Right atrium auricular region (tissue), 2 donors: ENCODE measurements around the gene HOXA5. TPM values are rescaled to one million over a fixed set of nuclear protein-coding genes. Genes with fewer than 3 reads are reported as not detected.

Experiments
- DNase-seq: peaks from one replicate; pipeline ENCODE4 v3.0.0-alpha.2; 2019; ENCODE audit warnings: low spot score
- H3K27ac ChIP-seq, 2 donors: fragments of 200-600 bp; sonication (generic); 1 replicate in 1 of 2; 2 replicates in 1 of 2; pipeline ENCODE4 v1.5.1; 2016 to 2019
- H3K27me3 ChIP-seq, 2 donors: fragments of 200-600 bp; sonication (generic); one replicate each; pipeline versions ENCODE4 v1.5.1 to v1.6.0; 2017 to 2019
- H3K36me3 ChIP-seq: fragments of 200-600 bp; sonication (generic); one replicate; pipeline ENCODE4 v1.5.1; 2016
- H3K4me1 ChIP-seq, 2 donors: fragments of 200-600 bp; sonication (generic); one replicate each; pipeline versions ENCODE4 v1.5.1 to v1.6.0; 2017 to 2019
- H3K4me3 ChIP-seq, 2 donors: fragments of 200-600 bp; sonication (generic); 1 replicate in 1 of 2; 2 replicates in 1 of 2; pipeline ENCODE4 v1.5.1; 2017 to 2019; ENCODE audit warnings: mild to moderate bottlenecking in 1 of 2, moderate library complexity in 1 of 2
- H3K9me3 ChIP-seq, 2 donors: fragments of 200-600 bp; sonication (generic); one replicate each; pipeline ENCODE4 v1.5.1; 2019
- total RNA-seq, 2 donors: library from RNA; depleted of rRNA; stranded (reverse); fragments of >200 nt; gene quantifications; one replicate each; pipeline ENCODE4 v1.1.0, GENCODE V29; 2016
- TF ChIP-seq, protein P1 (sequence below), 2 donors: fragments of 200-600 bp; sonication (generic); IDR thresholded peaks; one replicate each; pipeline ENCODE4 v1.5.1; 2019; ENCODE audit warnings: antibody characterized with exemption in 2 of 2

Gene HOXA5
- total RNA-seq, 2 donors from 2014 or later, result 0.24 to 0.96 TPM

DNA sequence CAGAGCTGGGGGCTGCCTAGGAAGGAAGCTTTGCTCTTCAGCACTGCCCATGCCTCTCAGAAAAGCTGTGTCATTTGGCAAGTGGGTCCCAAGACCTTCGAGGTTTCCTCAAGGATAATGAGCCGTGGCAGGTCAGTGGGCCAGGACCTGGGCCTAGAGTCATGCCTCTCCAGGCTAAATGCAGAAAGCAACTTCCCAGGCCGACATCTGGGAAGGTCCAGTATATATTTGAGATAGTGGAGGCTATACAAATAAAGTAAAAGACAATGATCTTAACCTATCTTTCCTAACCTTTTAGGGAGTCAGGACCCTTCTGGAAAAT is 33.0 kb upstream of the HOXA5 start:
- Histone ChIP-seq H3K9me3 (no peaks in the 10 kb centered on the region), H3K36me3 (no peaks in the 10 kb centered on the region), H3K4me1 (peaks cover 0 to 36% of the 10 kb centered on the region in 2 donors), H3K27ac (no peak overlapping the region), H3K4me3 (no peak overlapping the region), H3K27me3 (peaks cover 56 to 78% of the 10 kb centered on the region in 2 donors)
- no peak for DNase-seq
- TF ChIP-seq, protein P1, sequence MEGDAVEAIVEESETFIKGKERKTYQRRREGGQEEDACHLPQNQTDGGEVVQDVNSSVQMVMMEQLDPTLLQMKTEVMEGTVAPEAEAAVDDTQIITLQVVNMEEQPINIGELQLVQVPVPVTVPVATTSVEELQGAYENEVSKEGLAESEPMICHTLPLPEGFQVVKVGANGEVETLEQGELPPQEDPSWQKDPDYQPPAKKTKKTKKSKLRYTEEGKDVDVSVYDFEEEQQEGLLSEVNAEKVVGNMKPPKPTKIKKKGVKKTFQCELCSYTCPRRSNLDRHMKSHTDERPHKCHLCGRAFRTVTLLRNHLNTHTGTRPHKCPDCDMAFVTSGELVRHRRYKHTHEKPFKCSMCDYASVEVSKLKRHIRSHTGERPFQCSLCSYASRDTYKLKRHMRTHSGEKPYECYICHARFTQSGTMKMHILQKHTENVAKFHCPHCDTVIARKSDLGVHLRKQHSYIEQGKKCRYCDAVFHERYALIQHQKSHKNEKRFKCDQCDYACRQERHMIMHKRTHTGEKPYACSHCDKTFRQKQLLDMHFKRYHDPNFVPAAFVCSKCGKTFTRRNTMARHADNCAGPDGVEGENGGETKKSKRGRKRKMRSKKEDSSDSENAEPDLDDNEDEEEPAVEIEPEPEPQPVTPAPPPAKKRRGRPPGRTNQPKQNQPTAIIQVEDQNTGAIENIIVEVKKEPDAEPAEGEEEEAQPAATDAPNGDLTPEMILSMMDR (IDR thresholded peaks at IDR 0.05), result no peak

DNA sequence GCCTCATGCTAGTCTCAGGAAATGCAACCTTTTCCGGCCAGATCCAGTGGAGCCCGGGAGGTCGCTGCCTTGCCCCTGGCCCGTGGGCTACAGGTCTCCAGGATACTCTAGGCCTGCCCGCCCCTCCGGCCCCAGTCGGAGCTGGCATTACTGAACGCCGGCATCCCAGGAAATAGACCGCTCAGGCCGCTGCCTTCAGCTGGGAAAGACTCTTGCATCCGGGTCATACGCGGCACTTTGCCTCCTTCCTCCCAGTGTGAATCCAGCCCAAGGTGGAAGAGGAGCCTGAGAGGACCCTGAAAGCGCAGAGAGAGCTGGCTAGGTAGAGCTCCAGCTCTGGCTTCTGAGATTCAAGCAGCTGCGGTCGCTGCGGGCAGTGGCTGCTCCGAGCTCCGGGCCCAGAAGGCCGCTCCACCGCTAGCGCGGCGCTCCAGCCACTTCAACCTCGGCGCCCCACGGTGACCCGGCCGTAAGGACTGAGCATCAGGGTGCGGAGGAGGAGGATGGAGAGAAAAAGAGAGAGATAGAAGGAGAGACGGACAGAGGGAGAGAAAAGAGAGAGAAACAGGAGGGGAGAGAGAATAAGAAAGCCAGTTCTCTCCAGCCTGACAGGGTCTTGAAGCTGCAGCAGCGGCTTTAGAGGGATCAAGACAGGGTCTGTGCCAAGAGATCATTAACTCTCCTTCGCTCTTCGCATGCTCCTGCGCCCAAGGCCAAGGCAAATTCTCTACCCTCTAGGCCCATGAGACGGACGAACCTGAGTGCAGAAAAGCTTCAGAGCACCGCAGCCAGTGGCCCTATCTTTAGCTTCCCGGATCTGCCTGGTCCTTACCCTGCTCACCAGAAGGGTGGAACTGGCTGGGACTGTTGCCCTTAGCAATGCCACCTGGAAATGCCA is 32.4 kb upstream of the HOXA5 start:
- Histone ChIP-seq H3K27me3 (peaks cover 60 to 79% of the 10 kb centered on the region in 2 donors), H3K36me3 (no peaks in the 10 kb centered on the region), H3K4me1 (peaks cover 0 to 36% of the 10 kb centered on the region in 2 donors), H3K4me3 (no peak overlapping the region), H3K27ac (no peak overlapping the region), H3K9me3 (no peaks in the 10 kb centered on the region)
- DNase-seq, result no peak
- TF ChIP-seq, protein P1 (IDR thresholded peaks at IDR 0.05), result no peak

DNA sequence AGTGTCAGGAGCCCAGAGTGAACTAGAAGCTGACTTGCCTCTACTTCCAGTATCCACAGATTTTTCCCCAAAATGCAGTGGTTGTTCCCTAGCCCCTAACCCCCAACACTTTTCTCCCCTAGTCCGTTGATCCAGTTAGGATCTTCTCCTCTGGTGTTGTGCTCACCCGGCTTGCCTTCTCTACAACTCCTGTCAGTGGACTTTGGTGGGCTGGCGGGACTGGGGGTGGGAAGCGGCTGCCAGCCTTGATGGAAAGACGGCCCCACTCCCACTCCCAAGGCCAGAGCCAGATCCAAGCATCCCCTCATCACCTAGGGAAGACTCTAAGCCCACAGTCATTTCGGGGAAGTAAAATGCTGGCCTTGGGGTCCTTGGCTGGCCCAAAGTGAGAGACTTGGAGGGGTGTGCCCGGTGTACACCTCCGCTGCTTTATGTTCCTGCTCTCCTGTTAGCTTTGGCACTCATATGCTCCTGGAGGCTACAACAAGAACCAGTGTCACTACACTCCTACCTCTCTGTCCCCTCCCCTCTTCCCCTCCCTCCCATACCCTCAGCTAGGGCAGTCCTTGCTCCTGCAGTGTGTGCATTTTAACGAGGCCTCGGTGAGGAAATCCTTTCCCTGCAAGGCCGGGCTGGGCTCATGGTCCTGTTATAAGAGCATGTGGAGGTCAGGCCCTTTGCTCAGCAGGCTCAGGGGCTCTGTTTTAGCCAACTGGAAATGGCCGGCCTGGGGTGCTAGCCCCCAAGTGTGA is 31.6 kb upstream of the HOXA5 start:
- H3K9me3 ChIP-seq, result no peaks in the 10 kb centered on the region
- no peak for DNase-seq
- peaks cover 59 to 75% of the 10 kb centered on the region in 2 donors for H3K27me3 ChIP-seq
- peaks cover 0 to 35% of the 10 kb centered on the region in 2 donors for H3K4me1 ChIP-seq
- H3K27ac ChIP-seq, result no peak overlapping the region
- TF ChIP-seq, protein P1 (IDR thresholded peaks at IDR 0.05), result no peak
- no peak overlapping the region for H3K4me3 ChIP-seq
- H3K36me3 ChIP-seq, result no peaks in the 10 kb centered on the region

DNA sequence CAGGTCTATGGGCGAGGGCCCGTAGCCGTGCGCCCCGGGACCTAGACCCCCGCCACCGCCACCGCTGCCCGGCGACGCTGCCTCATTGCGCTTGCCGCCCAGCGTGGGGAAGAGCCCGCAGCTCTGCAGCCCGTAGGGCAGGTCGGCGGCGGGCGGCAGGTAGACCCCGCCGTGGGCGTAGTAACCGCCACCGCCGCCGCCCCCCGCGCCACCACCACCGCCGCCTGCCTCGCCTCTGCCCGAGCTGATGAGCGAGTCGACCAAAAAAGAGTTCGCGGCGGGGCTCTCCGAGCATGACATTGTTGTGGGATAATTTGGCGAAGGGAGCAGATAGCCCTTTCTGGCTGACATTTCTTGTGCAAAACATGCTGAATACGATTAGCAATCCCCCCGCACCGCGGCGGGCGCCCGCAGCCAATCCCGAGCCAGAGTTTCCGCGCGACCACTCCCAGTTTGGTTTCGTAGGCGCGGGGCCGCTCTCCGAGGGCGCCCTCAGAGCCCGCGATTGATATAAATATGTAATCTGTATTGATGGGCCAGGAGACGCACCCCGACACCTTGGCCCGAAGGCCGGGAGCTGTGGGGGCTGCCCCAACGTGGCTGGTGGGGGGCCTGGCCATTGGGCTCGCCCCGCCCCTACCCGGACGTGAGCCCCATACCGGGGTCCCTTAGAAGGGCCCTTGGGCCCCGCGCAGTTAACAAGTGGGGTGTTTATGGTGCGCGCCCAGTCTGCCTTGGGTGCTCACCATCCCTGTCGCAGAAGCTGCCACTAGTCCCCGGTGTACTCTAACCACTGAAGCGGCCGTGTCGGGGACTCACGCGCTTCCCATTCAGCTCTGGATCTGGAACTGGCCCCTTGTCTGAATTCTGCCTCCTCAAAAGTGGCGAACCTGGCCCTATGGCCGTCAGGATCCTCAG is 30.7 kb upstream of the HOXA5 start, which contains the start of gene HOXA10:
Gene HOXA10, minus strand, starts transcription at position 365 of the 918 bp plus-strand sequence. Its CDS starts 14 bp downstream, at position 351.
- Histone ChIP-seq H3K4me3 (peak within 1 kb of the TSS; percentile 20 to 46), H3K4me1 (peaks cover 0 to 36% of the 10 kb centered on the region in 2 donors), H3K9me3 (no peaks in the 10 kb centered on the region), H3K27me3 (peaks cover 60 to 75% of the 10 kb centered on the region in 2 donors), H3K36me3 (no peaks in the 10 kb centered on the region), H3K27ac (no peak within 1 kb of the TSS)
- DNase-seq, result no peak
- TF ChIP-seq, protein P1 (IDR thresholded peaks at IDR 0.05), result no peak

DNA sequence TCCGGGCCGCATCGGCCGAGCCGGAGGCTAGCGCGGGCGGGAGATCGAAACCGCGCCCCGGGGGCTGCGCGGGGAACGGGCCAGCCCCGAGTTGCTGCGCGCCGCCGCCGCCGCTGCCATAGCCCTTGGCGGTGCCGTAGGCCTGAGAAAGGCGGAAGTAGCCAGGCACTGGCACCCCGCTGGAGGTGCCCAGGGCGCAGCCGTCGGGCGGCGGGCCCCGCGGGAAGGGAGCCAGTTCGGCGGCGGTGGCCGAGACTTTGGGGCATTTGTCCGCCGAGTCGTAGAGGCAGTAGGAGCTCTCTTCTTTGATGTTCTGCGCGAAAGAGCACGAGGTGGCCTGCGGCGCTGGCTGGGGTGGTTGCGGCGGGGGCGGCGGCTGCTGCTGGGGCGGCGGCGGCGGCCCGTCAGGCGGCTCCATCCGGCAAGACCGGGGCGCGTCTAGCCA is 30.1 kb upstream of the HOXA5 start:
- no peaks in the 10 kb centered on the region for H3K36me3 ChIP-seq
- peak overlapping the region; percentile 20 to 46 for H3K4me3 ChIP-seq
- DNase-seq, result no peak
- no peak overlapping the region for H3K27ac ChIP-seq
- no peaks in the 10 kb centered on the region for H3K9me3 ChIP-seq
- TF ChIP-seq, protein P1 (IDR thresholded peaks at IDR 0.05), result no peak
- H3K27me3 ChIP-seq, result peaks cover 57 to 79% of the 10 kb centered on the region in 2 donors
- H3K4me1 ChIP-seq, result peaks cover 0 to 36% of the 10 kb centered on the region in 2 donors
